ENCODE data around the gene EHD2.

DNA sequence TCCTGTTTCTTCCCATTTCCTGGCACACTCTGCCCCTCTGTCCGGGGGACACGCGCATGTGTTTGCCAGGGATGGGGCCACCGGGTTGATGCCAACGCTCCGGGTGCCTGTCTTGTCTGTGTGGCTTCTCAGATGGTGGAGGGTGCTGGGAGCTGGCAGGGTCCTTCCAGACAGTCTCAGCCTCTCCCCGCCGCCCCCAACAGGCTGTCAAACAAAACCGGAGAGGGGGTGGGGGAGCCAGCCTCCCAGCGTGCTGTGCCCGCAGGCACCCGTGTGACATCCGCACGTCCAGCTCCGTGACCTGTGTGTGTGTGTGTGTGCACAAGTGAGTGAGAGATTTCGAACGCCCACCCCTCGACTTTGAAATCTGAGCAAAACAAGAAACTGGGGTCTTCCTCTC is 10.6 kb upstream of the EHD2 start:
- TF ChIP-seq, protein P1, sequence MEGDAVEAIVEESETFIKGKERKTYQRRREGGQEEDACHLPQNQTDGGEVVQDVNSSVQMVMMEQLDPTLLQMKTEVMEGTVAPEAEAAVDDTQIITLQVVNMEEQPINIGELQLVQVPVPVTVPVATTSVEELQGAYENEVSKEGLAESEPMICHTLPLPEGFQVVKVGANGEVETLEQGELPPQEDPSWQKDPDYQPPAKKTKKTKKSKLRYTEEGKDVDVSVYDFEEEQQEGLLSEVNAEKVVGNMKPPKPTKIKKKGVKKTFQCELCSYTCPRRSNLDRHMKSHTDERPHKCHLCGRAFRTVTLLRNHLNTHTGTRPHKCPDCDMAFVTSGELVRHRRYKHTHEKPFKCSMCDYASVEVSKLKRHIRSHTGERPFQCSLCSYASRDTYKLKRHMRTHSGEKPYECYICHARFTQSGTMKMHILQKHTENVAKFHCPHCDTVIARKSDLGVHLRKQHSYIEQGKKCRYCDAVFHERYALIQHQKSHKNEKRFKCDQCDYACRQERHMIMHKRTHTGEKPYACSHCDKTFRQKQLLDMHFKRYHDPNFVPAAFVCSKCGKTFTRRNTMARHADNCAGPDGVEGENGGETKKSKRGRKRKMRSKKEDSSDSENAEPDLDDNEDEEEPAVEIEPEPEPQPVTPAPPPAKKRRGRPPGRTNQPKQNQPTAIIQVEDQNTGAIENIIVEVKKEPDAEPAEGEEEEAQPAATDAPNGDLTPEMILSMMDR (IDR thresholded peaks at IDR 0.05; ENCODE audit: insufficient read depth, low read depth, low read length): no peak
- no peak for TF ChIP-seq EZH2 (IDR thresholded peaks at IDR 0.05; ENCODE audit: insufficient read depth, low read length)

Measured in astrocyte (in vitro differentiated cells and primary cell).